Measurements from ENCODE around the gene NUP155. TPM values are rescaled to one million over a fixed set of nuclear protein-coding genes. Genes with fewer than 3 reads are reported as not detected.
"Not testable (repeated sequence)": the region's sequence is repeated elsewhere in the genome, so short reads cannot be mapped to it uniquely, and the experiment has no call there.

Gene NUP155
- total RNA-seq, 1 donor from 2014 or later: 19.3 TPM

DNA sequence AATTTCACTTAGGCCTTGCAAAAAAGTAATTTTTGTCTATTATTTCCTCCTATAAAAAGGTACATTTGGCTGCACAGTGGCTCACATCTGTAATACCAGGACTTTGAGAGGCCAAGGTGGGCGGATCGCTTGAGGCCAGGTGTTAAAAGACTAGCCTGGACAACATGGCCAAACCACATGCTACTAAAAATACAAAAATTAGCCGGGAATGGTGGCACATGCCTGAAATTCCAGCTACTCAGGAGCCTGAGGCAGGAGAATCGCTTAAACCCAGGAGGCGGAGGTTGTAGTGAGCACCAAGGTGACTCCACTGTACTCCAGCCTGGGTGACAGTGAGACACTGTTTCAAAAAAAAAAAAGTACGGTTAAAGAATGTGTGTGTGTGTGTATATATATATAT is 15.7 kb downstream of the NUP155 start:
- no peak overlapping the region for H3K27ac Mint-ChIP-seq (ENCODE audit: unreplicated experiment)
- TF ChIP-seq, protein P1, sequence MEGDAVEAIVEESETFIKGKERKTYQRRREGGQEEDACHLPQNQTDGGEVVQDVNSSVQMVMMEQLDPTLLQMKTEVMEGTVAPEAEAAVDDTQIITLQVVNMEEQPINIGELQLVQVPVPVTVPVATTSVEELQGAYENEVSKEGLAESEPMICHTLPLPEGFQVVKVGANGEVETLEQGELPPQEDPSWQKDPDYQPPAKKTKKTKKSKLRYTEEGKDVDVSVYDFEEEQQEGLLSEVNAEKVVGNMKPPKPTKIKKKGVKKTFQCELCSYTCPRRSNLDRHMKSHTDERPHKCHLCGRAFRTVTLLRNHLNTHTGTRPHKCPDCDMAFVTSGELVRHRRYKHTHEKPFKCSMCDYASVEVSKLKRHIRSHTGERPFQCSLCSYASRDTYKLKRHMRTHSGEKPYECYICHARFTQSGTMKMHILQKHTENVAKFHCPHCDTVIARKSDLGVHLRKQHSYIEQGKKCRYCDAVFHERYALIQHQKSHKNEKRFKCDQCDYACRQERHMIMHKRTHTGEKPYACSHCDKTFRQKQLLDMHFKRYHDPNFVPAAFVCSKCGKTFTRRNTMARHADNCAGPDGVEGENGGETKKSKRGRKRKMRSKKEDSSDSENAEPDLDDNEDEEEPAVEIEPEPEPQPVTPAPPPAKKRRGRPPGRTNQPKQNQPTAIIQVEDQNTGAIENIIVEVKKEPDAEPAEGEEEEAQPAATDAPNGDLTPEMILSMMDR (IDR thresholded peaks at IDR 0.05): no peak
- H3K27me3 Mint-ChIP-seq (ENCODE audit: low read depth): no peaks in the 10 kb centered on the region
- no peak overlapping the region for H3K4me3 Mint-ChIP-seq (ENCODE audit: unreplicated experiment)
- H3K4me1 Mint-ChIP-seq (ENCODE audit: low read depth): no peaks in the 10 kb centered on the region
- H3K9me3 Mint-ChIP-seq (ENCODE audit: low read depth): no peaks in the 10 kb centered on the region
- DNase-seq (ENCODE audit: low spot score): peak; percentile 9
- H3K36me3 Mint-ChIP-seq (ENCODE audit: low read depth): peaks cover 4% of the 10 kb centered on the region

DNA sequence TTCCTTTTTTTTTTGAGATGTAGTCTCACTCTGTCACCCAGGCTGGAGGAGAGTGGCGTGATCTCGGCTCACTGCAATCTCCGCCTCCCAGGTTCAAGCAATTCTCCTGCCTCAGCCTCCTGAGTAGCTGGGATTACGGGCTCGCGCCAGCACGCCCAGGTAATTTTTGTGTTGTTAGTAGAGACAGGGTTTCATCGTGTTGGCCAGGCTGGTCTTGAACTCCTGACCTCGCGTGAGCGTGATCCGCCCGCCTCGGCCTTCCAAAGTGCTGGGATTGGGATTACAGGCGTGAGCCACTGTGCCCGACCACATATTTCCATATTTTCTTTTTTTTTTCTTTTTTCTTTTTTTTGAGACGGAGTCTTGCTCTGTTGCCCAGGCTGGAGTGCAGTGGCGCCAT is 28.2 kb downstream of the NUP155 start:
- not testable (repeated sequence) for H3K9me3 Mint-ChIP-seq (ENCODE audit: low read depth)
- H3K36me3 Mint-ChIP-seq (ENCODE audit: low read depth): peaks cover 18% of the 10 kb centered on the region

DNA sequence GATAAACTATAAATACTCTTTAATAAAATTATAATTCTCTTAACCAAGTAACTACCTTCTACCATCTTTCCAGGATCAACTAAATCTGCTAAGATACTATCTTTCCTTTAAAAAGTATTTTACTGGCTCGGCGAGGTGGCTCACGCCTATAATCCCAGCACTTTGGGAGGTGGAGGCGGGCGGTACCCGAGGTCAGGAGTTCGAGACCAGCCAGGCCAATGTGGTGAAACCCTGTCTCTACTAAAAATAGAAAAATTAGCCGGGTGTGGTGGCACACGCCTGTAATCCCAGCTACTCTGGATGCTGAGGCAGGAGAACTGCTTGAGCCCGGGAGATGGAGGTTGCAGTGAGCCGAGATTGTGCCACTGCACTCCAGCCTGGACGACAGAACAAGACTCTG is 36.2 kb downstream of the NUP155 start:
- not testable (repeated sequence) for H3K9me3 Mint-ChIP-seq (ENCODE audit: low read depth); DNase-seq (ENCODE audit: low spot score); H3K4me1 Mint-ChIP-seq (ENCODE audit: low read depth); H3K27ac Mint-ChIP-seq (ENCODE audit: unreplicated experiment); H3K4me3 Mint-ChIP-seq (ENCODE audit: unreplicated experiment); H3K27me3 Mint-ChIP-seq (ENCODE audit: low read depth)
- peaks cover 21% of the 10 kb centered on the region for H3K36me3 Mint-ChIP-seq (ENCODE audit: low read depth)

More for the DNA sequence above, 28.2 kb downstream of the NUP155 start:
- H3K27me3 Mint-ChIP-seq (ENCODE audit: low read depth); H3K4me3 Mint-ChIP-seq (ENCODE audit: unreplicated experiment); DNase-seq (ENCODE audit: low spot score); H3K4me1 Mint-ChIP-seq (ENCODE audit: low read depth); H3K27ac Mint-ChIP-seq (ENCODE audit: unreplicated experiment): not testable (repeated sequence)

DNA sequence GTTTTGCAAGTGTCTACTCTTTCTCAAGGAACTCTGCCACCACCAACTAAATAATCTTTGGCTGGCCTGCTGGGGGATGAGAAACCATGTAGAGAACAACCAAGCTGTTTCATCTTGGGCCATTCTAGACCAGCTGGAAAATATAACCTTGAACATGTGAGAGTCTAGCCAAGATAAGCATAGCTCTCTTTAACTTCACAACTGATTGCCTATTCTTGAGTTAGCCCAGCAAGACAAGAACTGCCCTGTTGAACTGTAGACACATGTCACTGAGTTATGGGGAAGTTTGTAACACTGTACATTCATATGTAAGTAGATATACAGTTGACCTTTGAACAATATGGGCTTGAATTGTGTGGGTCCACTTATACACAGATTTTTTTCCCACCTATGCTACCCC is 44.4 kb downstream of the NUP155 start:
- H3K27me3 Mint-ChIP-seq (ENCODE audit: low read depth): no peaks in the 10 kb centered on the region
- TF ChIP-seq, protein P1 (IDR thresholded peaks at IDR 0.05): no peak
- no peak overlapping the region for H3K27ac Mint-ChIP-seq (ENCODE audit: unreplicated experiment)
- no peaks in the 10 kb centered on the region for H3K9me3 Mint-ChIP-seq (ENCODE audit: low read depth)
- peaks cover 22% of the 10 kb centered on the region for H3K36me3 Mint-ChIP-seq (ENCODE audit: low read depth)
- H3K4me1 Mint-ChIP-seq (ENCODE audit: low read depth): no peaks in the 10 kb centered on the region
- DNase-seq (ENCODE audit: low spot score): no peak
- no peak overlapping the region for H3K4me3 Mint-ChIP-seq (ENCODE audit: unreplicated experiment)

DNA sequence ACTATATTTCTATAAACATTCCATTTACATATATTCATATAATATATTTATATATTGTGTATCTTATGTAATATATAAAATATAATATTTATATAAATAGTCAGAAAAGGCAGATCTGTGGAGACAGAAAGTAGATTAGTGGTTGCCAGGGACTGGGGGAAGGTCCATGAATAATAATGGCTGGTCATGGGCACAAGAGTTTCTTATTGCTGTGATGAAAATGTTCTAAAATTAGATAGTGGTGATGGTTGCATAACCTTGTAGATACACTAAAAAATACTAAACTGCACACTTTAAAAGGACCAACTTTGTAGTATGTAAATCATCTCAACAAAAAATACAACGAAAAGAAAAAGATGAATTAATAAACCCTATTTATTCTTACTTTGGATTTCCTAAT is 47.3 kb downstream of the NUP155 start:
- Mint-ChIP-seq H3K36me3 (ENCODE audit: low read depth) (peaks cover 27% of the 10 kb centered on the region), H3K27me3 (ENCODE audit: low read depth) (no peaks in the 10 kb centered on the region), H3K4me1 (ENCODE audit: low read depth) (no peaks in the 10 kb centered on the region), H3K9me3 (ENCODE audit: low read depth) (no peaks in the 10 kb centered on the region), H3K27ac (ENCODE audit: unreplicated experiment) (no peak overlapping the region), H3K4me3 (ENCODE audit: unreplicated experiment) (no peak overlapping the region)
- TF ChIP-seq, protein P1 (IDR thresholded peaks at IDR 0.05): no peak
- DNase-seq (ENCODE audit: low spot score): no peak

DNA sequence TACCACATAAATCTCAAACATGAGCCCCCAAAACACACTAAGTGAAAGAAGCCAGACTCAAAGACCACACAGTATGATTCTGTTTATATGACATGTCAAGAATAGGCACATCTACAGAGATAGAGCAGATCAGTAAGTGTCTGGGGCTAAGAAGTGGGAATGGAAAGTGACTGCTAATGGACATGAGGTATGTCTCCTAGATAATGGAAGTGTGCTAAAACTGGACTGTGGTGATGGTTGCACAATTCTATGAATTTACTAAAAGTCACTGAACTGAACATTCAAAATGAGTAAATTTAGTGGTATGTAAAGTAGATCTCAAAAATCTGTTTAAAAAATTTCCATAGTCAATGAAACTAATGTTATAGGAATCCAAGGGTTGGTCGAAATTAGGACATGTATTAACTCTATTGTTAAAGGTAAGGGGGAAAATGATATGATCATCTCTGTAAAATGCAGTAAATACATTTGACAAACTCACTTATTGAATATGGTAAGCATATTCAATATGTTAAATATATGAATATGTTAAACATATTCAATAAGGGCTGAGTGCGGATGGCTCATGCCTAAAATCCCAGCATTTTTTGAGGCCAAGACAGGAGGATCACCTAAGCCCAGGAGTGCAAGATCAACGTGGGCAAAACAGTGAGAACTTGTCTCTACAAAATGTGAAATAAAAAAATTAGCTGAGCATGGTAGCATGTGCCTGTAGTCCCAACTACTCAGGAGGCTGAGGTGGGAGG is 51.7 kb downstream of the NUP155 start:
- Mint-ChIP-seq H3K27ac (ENCODE audit: unreplicated experiment) (no peak overlapping the region), H3K27me3 (ENCODE audit: low read depth) (no peaks in the 10 kb centered on the region), H3K4me1 (ENCODE audit: low read depth) (no peaks in the 10 kb centered on the region), H3K4me3 (ENCODE audit: unreplicated experiment) (no peak overlapping the region), H3K9me3 (ENCODE audit: low read depth) (no peaks in the 10 kb centered on the region), H3K36me3 (ENCODE audit: low read depth) (peaks cover 25% of the 10 kb centered on the region)
- TF ChIP-seq, protein P1 (IDR thresholded peaks at IDR 0.05): no peak
- DNase-seq (ENCODE audit: low spot score): no peak
